ENCODE measurements around the gene SLC11A2. TPM values are rescaled to one million over a fixed set of nuclear protein-coding genes. Genes with fewer than 3 reads are reported as not detected.

The SLC11A2 gene
- total and polyA plus RNA-seq, 2 of the 13 experiments (the other 11 are each of a cell fraction or from before 2014, with no cell fraction given), result 71.7 to 77.0 TPM

DNA sequence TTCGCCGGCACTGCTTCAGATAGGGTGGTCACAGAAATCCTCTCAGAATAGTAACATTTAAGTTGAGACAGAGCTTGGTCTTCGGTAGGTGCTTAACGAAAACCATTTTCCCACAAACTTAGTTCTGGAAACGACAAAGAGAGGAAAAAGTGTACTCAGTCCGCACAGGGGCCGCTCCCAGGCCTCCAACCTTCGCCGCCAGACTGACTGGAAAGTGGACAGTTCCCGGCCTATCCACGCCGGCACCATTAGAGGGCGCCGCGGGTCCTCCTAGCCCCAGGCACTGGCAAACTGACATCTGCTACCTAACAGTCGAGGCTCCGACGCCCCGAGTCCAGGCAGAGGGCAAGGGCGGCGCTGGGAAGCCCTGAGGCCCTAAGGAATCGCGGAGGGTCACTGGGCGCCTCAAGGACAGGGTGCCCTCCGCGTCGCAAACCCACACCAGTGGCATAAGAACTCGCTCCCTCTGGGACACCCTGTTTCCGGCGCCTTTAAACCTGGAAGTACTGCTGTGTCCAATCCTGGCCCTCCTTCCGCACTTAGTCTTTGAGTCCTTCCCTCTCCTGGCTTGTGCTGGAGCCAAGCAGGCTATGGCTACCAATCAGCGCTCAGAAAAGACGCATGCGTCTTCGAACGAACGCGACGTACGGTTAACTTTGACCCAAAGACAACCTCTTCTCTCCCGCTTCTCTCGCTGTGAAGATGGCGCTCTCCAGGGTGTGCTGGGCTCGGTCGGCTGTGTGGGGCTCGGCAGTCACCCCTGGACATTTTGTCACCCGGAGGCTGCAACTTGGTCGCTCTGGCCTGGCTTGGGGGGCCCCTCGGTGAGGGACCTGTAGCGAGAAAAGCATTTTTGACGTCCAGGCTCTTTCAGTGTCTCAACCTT, 21.7 kb upstream of the SLC11A2 start, which contains the start of gene LETMD1 (continued):
- TF ChIP-seq, protein P1, sequence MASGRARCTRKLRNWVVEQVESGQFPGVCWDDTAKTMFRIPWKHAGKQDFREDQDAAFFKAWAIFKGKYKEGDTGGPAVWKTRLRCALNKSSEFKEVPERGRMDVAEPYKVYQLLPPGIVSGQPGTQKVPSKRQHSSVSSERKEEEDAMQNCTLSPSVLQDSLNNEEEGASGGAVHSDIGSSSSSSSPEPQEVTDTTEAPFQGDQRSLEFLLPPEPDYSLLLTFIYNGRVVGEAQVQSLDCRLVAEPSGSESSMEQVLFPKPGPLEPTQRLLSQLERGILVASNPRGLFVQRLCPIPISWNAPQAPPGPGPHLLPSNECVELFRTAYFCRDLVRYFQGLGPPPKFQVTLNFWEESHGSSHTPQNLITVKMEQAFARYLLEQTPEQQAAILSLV (CRISPR knock-in tag; IDR thresholded peaks at IDR 0.05; ENCODE audit: borderline replicate concordance), result no peak
- no peak; the same call in 1 of the 2 replicates for TF ChIP-seq MTF1 (CRISPR knock-in tag; IDR thresholded peaks at IDR 0.05)
- TF ChIP-seq SMYD3 (CRISPR knock-in tag; IDR thresholded peaks at IDR 0.05), result 0 out of 2 replicates have a peak, but pooled peaks have one; percentile 17
- TF ChIP-seq ZFP1 (CRISPR knock-in tag; IDR thresholded peaks at IDR 0.05), result no peak
- no peak for TF ChIP-seq RBM22 (optimal IDR thresholded peaks at IDR 0.05; ENCODE audit: low read length)
- peak; percentile 42 for TF ChIP-seq PTBP1 (IDR thresholded peaks at IDR 0.05; ENCODE audit: low read depth, low read length, poor library complexity, severe bottlenecking)
- TF ChIP-seq HOXD1 (CRISPR knock-in tag; IDR thresholded peaks at IDR 0.05), result no peak; the same call in 1 of the 2 replicates
- no peak for TF ChIP-seq KDM1A (CRISPR knock-in tag; IDR thresholded peaks at IDR 0.05)
- TF ChIP-seq NCOA5 (CRISPR knock-in tag; IDR thresholded peaks at IDR 0.05), result no peak
- TF ChIP-seq AHR (CRISPR knock-in tag; IDR thresholded peaks at IDR 0.05), result no peak; the same call in 1 of the 2 replicates
- peak; percentile 74; the same call in 1 of the 2 replicates for TF ChIP-seq IRF2 (CRISPR knock-in tag; IDR thresholded peaks at IDR 0.05)
- no peak for TF ChIP-seq WIZ (CRISPR knock-in tag; IDR thresholded peaks at IDR 0.05)
- TF ChIP-seq PCBP1 (IDR thresholded peaks at IDR 0.05; ENCODE audit: borderline replicate concordance, low read depth, low read length), result no peak
- TF ChIP-seq HNRNPH1 (optimal IDR thresholded peaks at IDR 0.05; ENCODE audit: low read depth, low read length), result no peak
- no peak for TF ChIP-seq SIX4 (CRISPR knock-in tag; IDR thresholded peaks at IDR 0.05)
- peak; percentile 62; the same call in 1 of the 2 replicates for TF ChIP-seq ARID2 (CRISPR knock-in tag; IDR thresholded peaks at IDR 0.05; ENCODE audit: borderline replicate concordance)
- TF ChIP-seq ZNF562 (CRISPR knock-in tag; IDR thresholded peaks at IDR 0.05; ENCODE audit: borderline replicate concordance), result no peak
- TF ChIP-seq CENPX (CRISPR knock-in tag; IDR thresholded peaks at IDR 0.05), result no peak
- TF ChIP-seq ARID3A (IDR thresholded peaks at IDR 0.05; ENCODE audit: low read depth, low read length), result no peak; the same call in 1 of the 2 replicates
- TF ChIP-seq ZNF597 (CRISPR knock-in tag; IDR thresholded peaks at IDR 0.05), result no peak
- TF ChIP-seq MED8 (CRISPR knock-in tag; IDR thresholded peaks at IDR 0.05; ENCODE audit: insufficient replicate concordance), result peak; percentile 56
- peak; percentile 81 for TF ChIP-seq KMT2B (CRISPR knock-in tag; IDR thresholded peaks at IDR 0.05)
- TF ChIP-seq SIN3B (IDR thresholded peaks at IDR 0.05; ENCODE audit: low read length), result no peak
- TF ChIP-seq RBAK (CRISPR knock-in tag; IDR thresholded peaks at IDR 0.05), result no peak
- TF ChIP-seq ZNF17 (CRISPR knock-in tag; IDR thresholded peaks at IDR 0.05), result no peak
- no peak for TF ChIP-seq PLRG1 (conservative IDR thresholded peaks at IDR 0.05)
- no peak for TF ChIP-seq ZNF3 (CRISPR knock-in tag; IDR thresholded peaks at IDR 0.05)
- no peak for TF ChIP-seq KDM4B (CRISPR knock-in tag; IDR thresholded peaks at IDR 0.05)
- no peak for TF ChIP-seq ZFAT (CRISPR knock-in tag; conservative IDR thresholded peaks at IDR 0.05)
- TF ChIP-seq FOXJ3 (CRISPR knock-in tag; IDR thresholded peaks at IDR 0.05; ENCODE audit: borderline replicate concordance), result peak; percentile 30; the same call in 1 of the 2 replicates

Measured in HepG2 (cell line).